HG02981 (cell line): ENCODE measurements around the gene MTPN.

Experiments used
- ATAC-seq: cut with Tn5 transposase; IDR thresholded peaks from one replicate; pipeline ENCODE4 v1.9.1; 2021; ENCODE audit warnings: mild to moderate bottlenecking, moderate library complexity; ENCODE audit not compliant: unreplicated experiment

MTPN gene

GRCh38 chr7:135958173-135958572 is 19.0 kb downstream of the MTPN start:
- ATAC-seq: no peak

DNA sequence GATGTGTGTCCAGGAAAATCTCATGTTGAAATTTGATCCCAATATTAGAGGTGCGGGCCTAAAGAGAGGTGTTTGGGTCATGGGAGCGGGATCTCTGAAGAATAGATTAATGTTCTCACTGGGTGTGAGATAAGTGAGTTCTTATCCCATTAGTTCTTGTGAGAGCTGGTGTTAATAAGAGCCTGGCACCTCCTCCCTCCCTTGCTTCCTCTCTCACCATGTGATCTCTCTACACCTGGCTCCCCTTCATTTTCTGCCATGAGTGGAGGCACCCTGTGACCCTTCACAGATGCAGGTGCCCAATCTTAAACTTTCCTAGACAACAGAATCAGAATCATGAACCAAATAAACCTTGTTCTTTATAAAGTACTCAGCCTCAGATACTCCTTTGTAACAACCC is 19.5 kb downstream of the MTPN start:
- ATAC-seq: no peak

DNA sequence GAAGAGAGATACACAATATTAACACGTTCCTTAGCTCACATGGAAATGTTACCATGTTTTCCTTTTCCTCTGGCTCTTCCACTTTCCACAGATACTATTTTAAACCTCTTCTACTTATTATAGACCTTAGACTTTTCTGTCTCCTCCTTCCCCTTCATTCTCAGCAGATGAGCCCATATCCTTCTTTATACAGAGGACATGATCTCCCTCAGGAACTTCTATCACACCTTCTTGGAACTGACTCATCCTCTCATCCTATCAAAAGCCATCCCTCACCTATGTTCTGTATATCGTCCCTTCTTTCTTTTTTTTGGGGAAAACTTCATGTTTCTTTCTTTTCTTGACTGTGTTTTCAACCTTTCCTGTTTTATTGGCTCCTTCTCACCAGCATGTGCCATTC is 20.8 kb downstream of the MTPN start:
- ATAC-seq: no peak

- no peak for ATAC-seq
Measured at GRCh38 chr7:135950972-135951371, 26.2 kb downstream of the MTPN start.

- ATAC-seq: no peak
Measured at GRCh38 chr7:135950429-135950828, 26.7 kb downstream of the MTPN start.

- no peak for ATAC-seq
Measured at GRCh38 chr7:135946289-135947055, 30.7 kb downstream of the MTPN start.

- ATAC-seq: no peak
Measured at GRCh38 chr7:135944753-135945152, 32.4 kb downstream of the MTPN start.

DNA sequence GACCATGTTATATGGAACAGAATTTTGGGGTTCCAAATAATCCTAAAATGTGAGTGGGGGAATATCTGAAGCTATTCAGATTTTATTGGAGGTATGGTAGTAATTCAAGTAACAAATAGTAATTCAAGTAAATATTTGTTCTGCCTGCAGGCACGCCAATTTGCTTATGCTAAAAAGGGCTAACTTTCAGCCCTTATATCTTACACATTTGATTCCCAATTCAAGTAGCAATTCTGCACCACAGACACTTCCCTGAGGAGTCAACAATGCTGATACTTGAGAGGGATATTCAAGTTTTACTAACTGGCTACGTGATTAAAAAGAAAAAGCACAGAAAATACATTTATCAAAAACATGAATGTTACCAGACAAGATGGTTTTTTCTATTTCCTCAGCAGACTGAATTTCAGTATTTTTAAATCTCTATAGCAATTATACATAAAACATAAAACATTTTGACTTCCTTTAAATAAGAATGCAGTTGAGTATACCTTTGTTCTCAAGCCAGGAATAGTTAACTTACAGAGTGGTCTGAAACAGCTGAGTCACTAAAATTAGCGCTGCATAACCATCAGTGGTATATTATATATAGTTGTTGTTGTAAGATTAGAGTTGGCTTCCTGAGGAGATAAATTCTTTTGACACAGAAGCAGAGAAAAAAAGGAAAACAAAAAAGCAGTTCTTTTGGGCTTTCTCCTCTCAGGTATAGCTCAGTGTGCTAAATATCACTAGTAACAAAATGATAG is 33.9 kb downstream of the MTPN start:
- no peak for ATAC-seq

DNA sequence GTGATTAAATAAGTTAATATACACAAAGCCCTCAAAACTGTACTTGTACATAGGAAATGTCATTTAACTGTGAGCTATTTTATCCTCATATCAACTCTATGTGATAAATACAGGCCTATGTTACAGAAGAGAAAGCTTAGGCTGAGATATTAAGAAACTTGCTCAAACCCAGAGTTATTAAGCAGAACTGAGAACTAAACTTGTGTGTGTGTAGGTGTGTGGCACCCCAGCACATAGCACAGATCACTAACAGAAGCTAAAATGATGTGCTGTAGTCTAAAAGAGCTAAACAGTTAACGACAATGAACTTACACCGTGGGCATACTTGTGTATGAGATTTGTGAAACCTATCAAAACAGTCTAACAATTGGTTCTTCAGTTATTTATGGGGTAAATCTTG is 34.5 kb downstream of the MTPN start:
- peak; percentile 69 for ATAC-seq

DNA sequence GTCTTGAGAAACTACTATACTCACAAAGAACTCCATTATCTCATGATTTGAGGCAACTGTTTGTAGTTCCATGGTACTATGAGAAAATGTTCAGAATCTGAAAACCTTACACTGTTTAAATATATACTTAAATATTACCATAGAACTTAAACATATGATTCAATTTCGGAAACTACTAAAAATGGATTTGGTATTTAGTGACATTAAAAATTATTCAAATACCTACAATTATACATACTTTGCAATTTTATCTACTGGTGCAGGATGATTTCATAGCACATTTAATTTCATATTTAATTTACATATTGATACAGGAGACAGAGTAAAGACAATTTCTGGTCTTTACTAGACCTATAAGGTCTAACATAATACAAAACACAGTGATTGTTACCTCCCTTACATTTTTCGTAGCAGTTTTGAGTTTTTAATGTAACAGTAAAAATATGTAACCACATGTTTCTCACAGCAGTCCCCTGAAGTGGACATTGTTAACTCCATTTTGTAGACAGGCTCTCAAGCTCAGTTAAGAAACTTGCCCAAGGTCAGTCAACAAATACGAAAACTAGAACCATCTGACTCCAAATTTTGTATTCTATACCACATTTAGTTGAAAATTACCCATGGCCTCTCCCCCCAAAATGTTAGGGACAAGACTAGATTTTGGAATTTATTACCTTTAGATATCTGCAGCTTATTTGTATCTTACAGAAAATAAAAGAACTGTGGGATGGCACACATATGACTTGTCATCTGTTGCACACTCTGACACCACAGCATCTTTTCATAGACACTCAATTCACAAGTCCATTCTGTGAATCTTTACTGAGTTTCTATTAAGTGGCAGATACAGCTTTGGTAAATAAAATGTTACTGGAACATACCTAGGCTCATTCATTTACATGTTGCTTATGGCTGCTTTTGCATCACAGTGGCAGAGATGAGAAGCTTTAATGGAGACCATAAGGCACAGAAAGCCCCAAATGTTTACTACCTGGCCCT is 36.8 kb downstream of the MTPN start:
- no peak for ATAC-seq

DNA sequence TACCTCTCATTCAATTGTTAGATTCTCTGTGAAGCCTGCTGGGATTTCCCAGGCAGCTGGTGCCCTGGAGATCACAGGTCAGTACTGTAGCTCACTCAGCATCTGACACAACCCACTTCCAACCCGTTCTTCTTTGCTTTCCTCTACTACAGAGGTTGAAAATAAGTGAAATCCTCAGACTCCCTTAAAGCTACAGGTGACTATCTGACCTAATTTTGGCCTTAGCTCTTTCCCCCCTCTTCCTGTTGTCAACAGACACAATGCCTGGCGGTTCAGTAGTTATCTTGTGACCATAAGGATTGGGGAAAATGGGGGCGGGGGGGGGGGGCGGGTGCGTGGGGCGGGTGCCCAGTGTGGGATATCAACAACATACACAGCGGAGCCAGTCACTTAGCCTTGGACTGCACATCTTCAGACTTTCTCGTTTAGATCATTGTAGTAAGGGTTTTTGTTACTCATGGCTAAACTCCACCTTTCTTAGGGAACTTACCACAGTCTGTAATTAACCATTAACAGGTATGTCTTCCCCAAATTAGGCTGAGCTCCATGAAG is 37.8 kb downstream of the MTPN start:
- ATAC-seq: no peak

DNA sequence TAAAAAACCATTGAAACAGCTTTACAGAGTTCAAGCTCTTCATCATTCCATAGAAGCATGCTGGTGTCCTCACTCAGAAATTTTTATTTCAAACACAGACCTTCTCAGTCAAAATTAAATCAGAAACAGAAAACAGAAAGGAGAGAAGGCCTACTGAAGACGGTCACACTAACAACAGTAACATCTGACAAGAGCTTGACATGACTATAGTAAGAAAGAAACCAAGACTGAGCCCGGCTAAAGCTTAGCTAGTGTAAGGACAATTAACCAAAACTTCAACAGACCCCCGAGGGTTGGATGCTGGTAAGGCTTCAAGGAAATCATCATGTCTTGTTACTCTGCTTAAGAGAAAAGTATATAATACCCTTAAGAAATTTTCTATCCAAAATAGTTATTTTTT is 38.6 kb downstream of the MTPN start:
- peak; percentile 65 for ATAC-seq

- ATAC-seq: no peak
Measured at GRCh38 chr7:135938086-135938485, 39.1 kb downstream of the MTPN start.

DNA sequence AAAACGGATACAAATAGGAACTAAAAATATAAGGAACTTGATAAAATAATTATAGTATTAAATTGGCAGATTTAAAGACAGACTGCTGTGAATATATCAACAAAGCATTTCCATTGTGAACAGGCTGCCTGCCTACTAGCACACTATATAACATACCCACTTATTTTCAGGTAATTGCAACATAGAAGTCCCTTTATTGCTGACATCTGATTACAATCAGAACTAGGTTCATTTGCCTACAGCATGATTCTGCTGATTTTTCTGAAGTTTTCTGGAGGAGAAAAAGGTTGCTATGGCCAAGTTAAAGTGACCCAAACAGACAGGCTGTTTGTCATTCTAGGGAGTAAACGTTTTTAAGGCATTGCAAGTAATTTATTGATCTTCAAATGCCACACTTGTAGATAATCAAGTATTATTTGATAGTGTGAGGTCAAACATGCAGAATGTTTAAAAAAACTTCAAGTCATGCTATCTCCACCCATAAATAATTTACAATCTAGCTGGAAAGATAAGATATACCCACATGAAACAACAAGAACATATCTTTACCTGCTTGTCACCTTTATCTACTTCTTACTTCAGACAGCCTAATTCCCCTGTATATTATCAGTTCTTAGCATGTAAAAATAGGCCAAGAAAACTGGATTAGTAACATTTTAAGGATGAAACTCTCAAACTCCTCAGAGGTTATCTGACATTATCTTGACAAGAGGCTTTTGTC is 40.5 kb downstream of the MTPN start:
- ATAC-seq: no peak

DNA sequence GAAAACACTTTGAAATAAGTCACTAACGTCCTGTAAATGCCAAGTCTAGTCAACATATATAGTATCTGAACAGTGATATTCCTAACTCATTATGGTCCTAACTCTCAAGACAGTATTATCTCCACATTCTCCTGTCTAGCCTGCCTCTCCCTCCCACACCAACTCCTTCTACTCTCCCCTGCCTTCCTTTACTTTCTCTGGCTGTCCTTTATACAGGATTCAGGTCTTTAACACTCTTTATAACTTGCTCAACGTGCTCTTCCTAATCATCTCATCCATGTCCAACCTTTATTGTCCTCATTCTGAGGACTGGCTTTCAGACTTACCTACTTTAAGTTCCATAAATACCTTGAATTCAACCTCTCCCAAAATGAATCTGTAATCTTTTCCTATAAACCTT is 42.5 kb downstream of the MTPN start:
- no peak for ATAC-seq

DNA sequence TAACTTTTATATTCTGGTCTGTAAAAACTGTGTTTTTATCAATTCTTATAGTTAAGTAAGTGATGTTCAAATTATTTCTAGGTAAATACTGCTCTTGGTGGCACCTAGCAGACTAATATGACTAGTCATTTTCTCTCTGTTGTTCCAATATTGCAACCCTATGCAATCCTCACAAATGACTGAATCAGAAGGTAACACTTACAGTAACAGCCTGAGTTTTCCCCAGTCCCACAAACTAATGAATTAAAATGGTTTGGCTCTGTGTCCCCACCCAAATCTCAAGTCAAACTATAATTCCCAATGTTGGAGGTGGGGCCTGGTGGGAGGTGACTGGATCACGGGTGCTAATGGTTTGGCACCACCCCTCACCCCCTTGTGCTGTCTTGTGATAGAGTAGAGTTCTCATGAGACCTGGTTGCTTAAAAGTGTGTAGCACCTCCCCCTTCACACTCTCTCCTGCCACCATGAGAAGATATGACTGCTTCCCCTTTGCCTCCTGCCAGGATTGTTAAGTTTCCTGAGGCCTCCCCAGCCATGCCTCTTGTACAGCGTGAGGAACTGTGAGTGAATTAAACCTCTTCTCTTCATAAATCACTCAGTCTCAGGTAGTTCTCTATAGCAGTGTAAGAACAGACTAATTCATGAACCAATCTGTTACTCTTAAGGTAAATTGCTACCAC is 43.5 kb downstream of the MTPN start:
- no peak for ATAC-seq

- ATAC-seq: no peak
Measured at GRCh38 chr7:135932131-135932530, 45.0 kb downstream of the MTPN start.

DNA sequence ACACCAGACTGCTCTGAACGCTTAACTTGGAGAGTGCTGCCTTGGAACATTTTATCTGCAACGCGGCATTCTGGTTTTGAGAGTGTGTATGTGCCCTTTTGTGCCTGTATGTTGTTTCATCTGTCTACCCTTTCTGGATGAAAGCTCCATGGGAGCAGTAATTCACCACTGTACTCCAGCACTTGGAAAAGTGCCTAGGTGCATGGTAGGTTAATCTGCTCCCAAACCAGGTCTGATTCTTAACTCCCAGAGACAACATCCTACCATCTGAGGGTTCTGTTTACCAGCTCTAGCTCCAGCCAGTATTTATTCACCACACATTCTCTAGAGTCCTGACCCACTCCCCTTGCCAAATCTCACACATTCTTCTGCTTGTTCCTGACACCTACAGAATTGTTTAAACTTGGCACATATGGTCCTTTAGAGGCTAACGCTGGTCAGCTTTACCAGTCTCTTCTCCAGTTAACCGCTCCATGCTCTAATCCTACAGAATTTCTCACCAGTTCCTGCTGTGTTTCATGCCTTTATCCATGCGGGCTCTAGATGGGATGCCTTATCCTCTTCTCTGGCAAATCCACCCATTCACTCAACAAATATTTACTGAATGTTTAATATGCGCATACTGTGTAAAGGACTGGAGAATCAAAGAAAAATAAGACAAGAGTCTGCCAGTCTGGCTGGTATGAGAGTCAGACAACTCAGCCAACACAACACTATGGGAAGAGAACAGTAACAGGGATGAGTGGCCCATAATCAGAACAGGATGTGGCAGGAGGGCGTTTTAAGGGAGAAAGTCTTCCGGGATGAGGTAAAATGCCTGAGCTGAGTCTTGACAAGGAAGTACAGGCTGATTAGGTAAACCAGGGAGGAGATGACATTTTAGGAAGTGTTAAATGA is 46.3 kb downstream of the MTPN start:
- ATAC-seq: no peak

DNA sequence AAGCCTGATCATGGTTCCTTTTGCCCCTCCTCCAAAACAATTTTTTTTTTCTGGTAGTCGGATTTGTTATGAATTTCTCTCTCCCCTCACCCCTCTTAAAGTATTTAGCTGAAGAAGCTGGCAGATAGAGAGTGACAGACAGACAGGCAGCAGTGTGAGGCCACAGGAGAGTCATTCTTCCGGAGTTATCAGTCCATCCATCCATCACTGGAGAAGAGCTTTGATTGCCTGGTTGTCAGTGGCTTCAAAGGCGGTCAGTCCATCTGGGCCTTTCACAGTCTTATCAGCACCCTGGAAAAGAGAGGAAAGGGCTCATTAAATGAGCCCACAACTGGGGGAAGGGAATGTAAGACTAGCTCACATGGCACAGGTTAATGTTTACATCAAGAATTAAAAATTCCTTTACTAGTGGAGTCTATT is 47.4 kb downstream of the MTPN start:
- no peak for ATAC-seq
